DMS153 treated with DMSO at 0.1 percent for 48 hours (cell line): ENCODE results near the gene AIPL1.

ENCODE experiments used
- DNase-seq: peaks from one replicate; lab custom pipeline; 2025; ENCODE audit not compliant: unreplicated experiment; lab: John Stamatoyannopoulos, UW

AIPL1 gene

DNA sequence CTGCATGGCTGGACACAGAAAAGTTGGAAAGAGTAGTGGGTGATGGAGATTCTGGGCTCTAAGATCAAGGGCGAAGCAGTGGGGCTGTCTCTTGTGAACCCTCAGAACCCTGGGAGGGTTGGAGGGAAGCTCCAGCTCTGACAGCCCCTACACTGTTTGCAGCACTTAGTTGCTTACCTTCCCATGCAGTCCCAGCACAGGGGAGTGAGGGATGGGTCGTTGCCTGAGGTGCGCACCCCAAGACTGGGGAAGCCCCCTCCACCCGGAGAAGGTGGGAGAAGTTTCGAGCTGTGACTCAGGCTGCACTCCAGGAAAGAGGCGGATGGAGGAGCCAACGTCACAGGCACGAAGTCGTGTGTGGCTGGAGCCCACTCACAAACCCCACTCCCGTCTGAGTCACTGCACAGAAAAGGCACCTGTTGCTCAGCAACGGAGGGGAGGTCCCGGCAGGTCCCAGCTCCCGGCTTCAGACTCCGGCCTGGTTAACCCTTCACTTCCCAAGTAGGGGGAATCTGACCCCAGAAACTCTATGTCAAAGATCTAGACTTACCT, 60.1 kb downstream of the AIPL1 start:
- DNase-seq: no peak

DNA sequence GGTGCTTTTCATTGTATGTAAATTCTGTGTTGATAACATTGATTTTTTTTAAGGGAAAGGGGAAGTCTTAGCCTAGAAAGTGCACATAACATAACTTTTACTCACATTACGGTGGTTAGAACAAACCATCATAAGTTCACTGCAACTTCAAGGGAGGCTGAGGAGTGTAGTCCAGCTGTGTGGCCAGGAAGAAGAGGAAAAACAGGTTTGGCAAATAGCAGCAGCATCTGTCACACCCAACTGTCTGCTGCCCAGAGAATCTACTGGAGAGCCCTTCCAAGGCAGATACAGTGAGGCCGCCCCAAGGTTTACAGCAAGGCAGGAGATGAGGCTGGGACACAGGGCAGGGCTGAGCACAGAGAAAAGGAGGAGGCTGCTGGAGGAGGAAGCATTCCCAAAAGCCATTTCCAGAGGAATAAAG, 60.6 kb downstream of the AIPL1 start:
- no peak for DNase-seq
